Dendritic cell treated with granulocyte-macrophage colony-stimulating factor and Interleukin-4, amounts not matched to agents 40 ng/mL and 50 ng/mL, for 4 days (primary cell): ENCODE measurements around the gene MPDZ.

Source experiments
- H3K27ac Mint-ChIP-seq: one replicate; pipeline ENCODE4 v1.8.0; 2022; ENCODE audit warnings: mild to moderate bottlenecking, mixed read lengths
- H3K27me3 Mint-ChIP-seq: one replicate; pipeline ENCODE4 v1.8.0; 2022; ENCODE audit warnings: mild to moderate bottlenecking, mixed read lengths
- H3K36me3 Mint-ChIP-seq: one replicate; pipeline ENCODE4 v1.8.0; 2022; ENCODE audit warnings: low read depth, mixed read lengths
- H3K4me1 Mint-ChIP-seq: one replicate; pipeline ENCODE4 v1.8.0; 2022; ENCODE audit warnings: low read depth, mixed read lengths
- H3K4me3 Mint-ChIP-seq: one replicate; pipeline ENCODE4 v1.8.0; 2022; ENCODE audit warnings: mild to moderate bottlenecking, moderate library complexity, mixed read lengths
- H3K9me3 Mint-ChIP-seq: one replicate; pipeline ENCODE4 v1.8.0; 2022; ENCODE audit warnings: mixed read lengths
- intact Hi-C: fragments of 100-400 bp; cut with micrococcal nuclease; formaldehyde crosslinking; loops from one replicate; pipeline ENCODE4 v1.15.0; 2022

MPDZ gene

GRCh38 chr9:13122756-13123369, 156.6 kb downstream of the MPDZ start:
- no peaks in the 10 kb centered on the region for H3K27me3 Mint-ChIP-seq
- no peak overlapping the region for H3K27ac Mint-ChIP-seq
- no peaks in the 10 kb centered on the region for H3K4me1 Mint-ChIP-seq
- H3K9me3 Mint-ChIP-seq, result no peaks in the 10 kb centered on the region
- intact Hi-C loops, result no loop called here
- H3K36me3 Mint-ChIP-seq, result no peaks in the 10 kb centered on the region
- H3K4me3 Mint-ChIP-seq, result no peak overlapping the region

- Mint-ChIP-seq H3K4me3 (no peak overlapping the region), H3K9me3 (no peaks in the 10 kb centered on the region), H3K36me3 (no peaks in the 10 kb centered on the region), H3K27me3 (no peaks in the 10 kb centered on the region), H3K27ac (no peak overlapping the region), H3K4me1 (no peaks in the 10 kb centered on the region)
- intact Hi-C loops, result no loop called here
These were observed 161.2 kb downstream of the MPDZ start for GRCh38 chr9:13118313-13118712.

GRCh38 chr9:13116292-13116691, 163.2 kb downstream of the MPDZ start:
- intact Hi-C loops, result no loop called here
- H3K4me1 Mint-ChIP-seq, result no peaks in the 10 kb centered on the region
- no peak overlapping the region for H3K4me3 Mint-ChIP-seq
- no peaks in the 10 kb centered on the region for H3K27me3 Mint-ChIP-seq
- H3K36me3 Mint-ChIP-seq, result no peaks in the 10 kb centered on the region
- H3K9me3 Mint-ChIP-seq, result no peaks in the 10 kb centered on the region
- H3K27ac Mint-ChIP-seq, result no peak overlapping the region

GRCh38 chr9:13113751-13114150, 165.7 kb downstream of the MPDZ start:
- no peaks in the 10 kb centered on the region for H3K4me1 Mint-ChIP-seq

GRCh38 chr9:13113216-13113615, 166.3 kb downstream of the MPDZ start:
- no peaks in the 10 kb centered on the region for H3K27me3 Mint-ChIP-seq
- no peak overlapping the region for H3K27ac Mint-ChIP-seq
- H3K4me3 Mint-ChIP-seq, result no peak overlapping the region
- H3K36me3 Mint-ChIP-seq, result no peaks in the 10 kb centered on the region
- H3K4me1 Mint-ChIP-seq, result no peaks in the 10 kb centered on the region
- intact Hi-C loops, result no loop called here
- H3K9me3 Mint-ChIP-seq, result no peaks in the 10 kb centered on the region

More at GRCh38 chr9:13113751-13114150, 165.7 kb downstream of the MPDZ start:
- Mint-ChIP-seq H3K9me3 (no peaks in the 10 kb centered on the region), H3K27me3 (no peaks in the 10 kb centered on the region), H3K4me3 (no peak overlapping the region), H3K36me3 (no peaks in the 10 kb centered on the region), H3K27ac (no peak overlapping the region)
- intact Hi-C loops, result no loop called here

GRCh38 chr9:13111778-13112177, 167.7 kb downstream of the MPDZ start:
- H3K4me1 Mint-ChIP-seq, result no peaks in the 10 kb centered on the region
- no peak overlapping the region for H3K27ac Mint-ChIP-seq
- no peaks in the 10 kb centered on the region for H3K27me3 Mint-ChIP-seq
- no peaks in the 10 kb centered on the region for H3K9me3 Mint-ChIP-seq
- no peaks in the 10 kb centered on the region for H3K36me3 Mint-ChIP-seq
- no peak overlapping the region for H3K4me3 Mint-ChIP-seq
- intact Hi-C loops, result no loop called here

- H3K27ac Mint-ChIP-seq, result no peak overlapping the region
- intact Hi-C loops, result no loop called here
These were observed 168.6 kb downstream of the MPDZ start for GRCh38 chr9:13110766-13111417.

GRCh38 chr9:13109781-13110180, 169.7 kb downstream of the MPDZ start:
- H3K9me3 Mint-ChIP-seq, result no peaks in the 10 kb centered on the region
- H3K27me3 Mint-ChIP-seq, result no peaks in the 10 kb centered on the region
- H3K4me1 Mint-ChIP-seq, result no peaks in the 10 kb centered on the region
- intact Hi-C loops, result no loop called here
- H3K27ac Mint-ChIP-seq, result no peak overlapping the region
- no peaks in the 10 kb centered on the region for H3K36me3 Mint-ChIP-seq
- no peak overlapping the region for H3K4me3 Mint-ChIP-seq

More at GRCh38 chr9:13110766-13111417, 168.6 kb downstream of the MPDZ start:
- H3K4me3 Mint-ChIP-seq, result no peak overlapping the region
- no peaks in the 10 kb centered on the region for H3K4me1 Mint-ChIP-seq
- no peaks in the 10 kb centered on the region for H3K9me3 Mint-ChIP-seq
- H3K36me3 Mint-ChIP-seq, result no peaks in the 10 kb centered on the region
- no peaks in the 10 kb centered on the region for H3K27me3 Mint-ChIP-seq

GRCh38 chr9:13107008-13107407, 172.5 kb downstream of the MPDZ start:
- intact Hi-C loops, result no loop called here
- no peaks in the 10 kb centered on the region for H3K36me3 Mint-ChIP-seq
- no peaks in the 10 kb centered on the region for H3K27me3 Mint-ChIP-seq
- H3K9me3 Mint-ChIP-seq, result no peaks in the 10 kb centered on the region
- H3K4me1 Mint-ChIP-seq, result no peaks in the 10 kb centered on the region
- no peak overlapping the region for H3K27ac Mint-ChIP-seq
- no peak overlapping the region for H3K4me3 Mint-ChIP-seq

- H3K27me3 Mint-ChIP-seq, result no peaks in the 10 kb centered on the region
- H3K9me3 Mint-ChIP-seq, result no peaks in the 10 kb centered on the region
- intact Hi-C loops, result no loop called here
- H3K36me3 Mint-ChIP-seq, result no peaks in the 10 kb centered on the region
- no peak overlapping the region for H3K27ac Mint-ChIP-seq
- no peak overlapping the region for H3K4me3 Mint-ChIP-seq
- H3K4me1 Mint-ChIP-seq, result no peaks in the 10 kb centered on the region
These were observed 178.4 kb downstream of the MPDZ start for GRCh38 chr9:13100914-13101572.

- intact Hi-C loops, result no loop called here
- no peaks in the 10 kb centered on the region for H3K27me3 Mint-ChIP-seq
- H3K27ac Mint-ChIP-seq, result no peak overlapping the region
- H3K4me1 Mint-ChIP-seq, result no peaks in the 10 kb centered on the region
- H3K36me3 Mint-ChIP-seq, result no peaks in the 10 kb centered on the region
- no peaks in the 10 kb centered on the region for H3K9me3 Mint-ChIP-seq
- no peak overlapping the region for H3K4me3 Mint-ChIP-seq
These were observed 184.4 kb downstream of the MPDZ start for GRCh38 chr9:13095056-13095455.

GRCh38 chr9:13090628-13091027, 188.9 kb downstream of the MPDZ start:
- Mint-ChIP-seq H3K36me3 (no peaks in the 10 kb centered on the region), H3K4me1 (no peaks in the 10 kb centered on the region), H3K27ac (no peak overlapping the region), H3K9me3 (no peaks in the 10 kb centered on the region), H3K4me3 (no peak overlapping the region), H3K27me3 (no peaks in the 10 kb centered on the region)
- intact Hi-C loops, result no loop called here

GRCh38 chr9:13089666-13090065, 189.8 kb downstream of the MPDZ start:
- Mint-ChIP-seq H3K4me3 (no peak overlapping the region), H3K4me1 (no peaks in the 10 kb centered on the region), H3K27ac (no peak overlapping the region), H3K27me3 (no peaks in the 10 kb centered on the region), H3K36me3 (no peaks in the 10 kb centered on the region), H3K9me3 (no peaks in the 10 kb centered on the region)
- intact Hi-C loops, result loop anchor here (5.0 kb wide), 1 partner anchor 367 kb away; no protein-coding TSS in a partner anchor

- Mint-ChIP-seq H3K4me1 (no peaks in the 10 kb centered on the region), H3K27me3 (no peaks in the 10 kb centered on the region), H3K9me3 (no peaks in the 10 kb centered on the region), H3K36me3 (no peaks in the 10 kb centered on the region), H3K4me3 (no peak overlapping the region), H3K27ac (no peak overlapping the region)
- intact Hi-C loops, result loop anchor here (5.0 kb wide), 1 partner anchor 367 kb away; no protein-coding TSS in a partner anchor
These were observed 190.6 kb downstream of the MPDZ start for GRCh38 chr9:13088720-13089427.
